Ishikawa (cell line): ENCODE measurements around the gene ACBD5.

ENCODE experiments used
- RAD21 ChIP-seq: IDR thresholded peaks from 2 replicates; pipeline ENCODE4 v1.6.1; 2012; ENCODE audit warnings: low read depth
- TCF12 ChIP-seq: IDR thresholded peaks from 2 replicates; pipeline ENCODE4 v1.6.1; 2012; ENCODE audit warnings: low read depth
- YY1 ChIP-seq: IDR thresholded peaks from 2 replicates; pipeline ENCODE4 v1.6.1; 2012; ENCODE audit warnings: low read depth

GRCh38 chr10:27251554-27251953 is 11.0 kb upstream of the ACBD5 start:
- TF ChIP-seq YY1: no peak
- no peak for TF ChIP-seq TCF12
- TF ChIP-seq RAD21: no peak
